HuH-7 (cell line): Measurements from ENCODE around the gene UGT2B7.
"Not testable (repeated sequence)": the region's sequence is repeated elsewhere in the genome, so short reads cannot be mapped to it uniquely, and the experiment has no call there.

Experiments used
- DNase-seq: peaks from one replicate; pipeline ENCODE4 v3.0.0; 2011; ENCODE audit warnings: low spot score

Gene UGT2B7

DNA sequence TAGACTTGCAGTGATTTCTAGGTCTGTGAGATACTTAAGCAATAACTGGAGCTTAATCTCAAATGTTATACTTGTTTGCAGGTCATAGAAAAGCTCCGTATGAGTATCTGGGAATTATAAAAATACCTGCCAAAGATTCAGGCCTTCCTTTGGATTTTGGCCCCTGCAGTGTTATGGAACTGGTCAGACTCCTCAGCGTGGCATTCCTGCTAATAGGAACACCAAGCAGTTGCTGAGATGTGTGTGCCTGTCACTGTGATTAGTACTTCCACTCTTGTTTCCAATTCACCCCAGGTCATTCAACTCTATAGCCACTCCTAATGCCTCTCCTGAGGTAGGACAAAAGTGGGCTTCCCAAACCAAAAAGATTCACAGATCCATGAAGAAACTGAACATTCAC, 7.8 kb upstream of the UGT2B7 start:
- DNase-seq, result no peak

DNA sequence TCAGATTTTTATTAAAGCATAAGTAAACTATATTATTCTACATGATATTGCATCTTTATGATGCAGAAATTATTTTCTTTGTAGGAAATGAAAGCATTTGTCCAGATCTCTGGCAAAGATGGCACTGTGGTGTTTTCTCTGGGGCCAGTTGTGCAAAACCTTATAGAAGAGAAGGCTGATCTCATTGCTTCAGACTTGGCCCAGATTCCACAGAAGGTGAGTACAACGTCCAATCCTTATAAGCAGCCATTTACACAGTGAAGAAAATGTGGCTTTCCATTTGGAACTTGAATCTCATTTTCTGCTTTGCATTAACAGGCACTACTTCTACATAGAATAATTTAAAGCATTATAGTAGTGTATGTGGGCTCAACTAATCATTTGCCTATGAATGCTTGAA, 6.9 kb upstream of the UGT2B7 start:
- DNase-seq, result no peak

DNA sequence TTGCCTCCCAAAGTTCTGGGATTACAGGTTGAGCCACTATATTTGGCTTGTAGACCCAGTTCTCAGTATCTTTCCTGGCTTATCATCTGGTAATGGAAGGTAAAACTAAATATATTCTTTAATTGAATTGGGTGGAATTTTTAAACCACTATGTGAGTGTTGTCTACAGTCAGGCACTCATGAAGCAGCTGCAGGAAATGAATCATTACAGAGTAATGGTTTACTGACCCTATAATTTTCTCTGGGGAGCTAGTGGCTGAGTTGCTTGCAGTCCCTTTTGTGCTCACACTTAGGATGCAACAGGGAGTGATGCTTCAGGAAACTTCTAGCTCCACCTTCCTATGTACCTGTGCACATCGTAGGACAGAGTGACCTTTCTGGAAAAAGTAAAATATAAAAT, 4.1 kb upstream of the UGT2B7 start:
- DNase-seq, result no peak

DNA sequence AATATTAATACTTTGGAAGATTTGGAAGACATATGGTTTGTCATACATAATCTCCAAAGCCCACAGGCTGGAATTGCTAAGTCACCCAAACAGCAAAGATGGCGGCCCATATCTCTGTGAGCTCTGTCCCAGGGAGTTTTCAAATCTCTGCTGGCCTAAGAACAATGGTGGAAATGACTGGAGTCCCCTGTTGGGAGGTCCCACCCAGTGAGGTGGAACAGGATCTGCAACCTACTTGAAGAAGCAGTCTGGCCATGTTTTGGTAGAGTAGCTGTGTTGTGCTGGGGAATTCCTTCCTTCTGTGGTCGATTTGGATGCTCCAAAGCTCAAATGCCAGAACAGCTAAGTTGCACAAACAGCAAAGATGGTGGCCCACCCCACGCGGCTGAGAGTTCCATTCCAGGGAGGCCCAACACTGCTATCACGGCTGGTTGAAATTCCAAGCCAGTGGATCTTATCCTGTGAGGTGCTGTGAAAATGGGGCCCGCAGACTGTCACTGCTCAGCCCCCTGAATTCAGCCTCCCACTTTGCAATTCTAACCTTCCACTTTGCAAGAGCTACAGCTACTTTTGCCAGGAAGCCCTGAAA, 3.2 kb upstream of the UGT2B7 start:
- no peak for DNase-seq

DNA sequence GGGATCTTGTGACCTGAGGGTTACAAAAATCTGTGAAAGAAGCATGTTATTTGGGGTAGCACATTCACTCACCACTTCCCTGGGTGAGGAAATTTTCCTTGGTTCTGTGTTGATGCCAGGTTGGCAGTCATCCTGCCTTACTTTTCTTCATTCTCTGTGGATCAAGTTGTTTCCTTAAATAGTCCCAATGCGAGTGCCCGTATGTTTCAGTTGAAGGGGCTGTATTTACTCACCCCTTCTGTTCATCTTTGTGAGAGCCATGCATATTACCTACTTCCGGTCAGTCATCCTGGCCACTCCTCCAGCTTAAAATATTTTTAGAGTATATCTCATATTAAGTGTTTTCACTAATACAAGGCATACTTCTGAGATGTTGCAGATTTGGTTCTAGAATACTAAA, 2.6 kb upstream of the UGT2B7 start:
- no peak for DNase-seq

DNA sequence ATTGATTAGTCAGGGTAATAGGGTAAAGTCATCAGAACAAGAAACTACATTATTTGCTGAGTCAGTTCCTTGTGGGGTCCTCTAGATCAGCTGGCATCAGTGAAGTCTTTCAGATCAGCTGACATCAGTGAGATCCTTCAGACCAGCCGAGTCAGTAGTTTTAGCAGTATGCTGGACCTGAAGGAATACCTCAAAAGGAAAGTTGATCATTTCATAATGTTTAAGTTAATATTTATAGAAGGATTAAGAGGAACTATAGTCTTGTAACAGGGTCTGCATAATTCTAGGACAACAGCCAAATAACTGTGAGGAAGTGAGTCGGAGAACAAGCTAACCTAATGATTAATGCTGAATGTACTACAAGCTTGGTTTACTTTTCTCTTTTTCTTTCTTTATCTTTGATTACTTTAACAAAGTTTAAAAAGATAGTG, 958 bp upstream of the UGT2B7 start:
- DNase-seq, result no peak

DNA sequence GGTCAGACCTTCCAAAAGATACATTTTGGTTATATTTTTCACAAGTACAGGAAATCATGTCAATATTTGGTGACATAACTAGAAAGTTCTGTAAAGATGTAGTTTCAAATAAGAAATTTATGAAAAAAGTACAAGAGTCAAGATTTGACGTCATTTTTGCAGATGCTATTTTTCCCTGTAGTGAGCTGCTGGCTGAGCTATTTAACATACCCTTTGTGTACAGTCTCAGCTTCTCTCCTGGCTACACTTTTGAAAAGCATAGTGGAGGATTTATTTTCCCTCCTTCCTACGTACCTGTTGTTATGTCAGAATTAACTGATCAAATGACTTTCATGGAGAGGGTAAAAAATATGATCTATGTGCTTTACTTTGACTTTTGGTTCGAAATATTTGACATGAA, 536 bp downstream of the UGT2B7 start:
- DNase-seq, result no peak

DNA sequence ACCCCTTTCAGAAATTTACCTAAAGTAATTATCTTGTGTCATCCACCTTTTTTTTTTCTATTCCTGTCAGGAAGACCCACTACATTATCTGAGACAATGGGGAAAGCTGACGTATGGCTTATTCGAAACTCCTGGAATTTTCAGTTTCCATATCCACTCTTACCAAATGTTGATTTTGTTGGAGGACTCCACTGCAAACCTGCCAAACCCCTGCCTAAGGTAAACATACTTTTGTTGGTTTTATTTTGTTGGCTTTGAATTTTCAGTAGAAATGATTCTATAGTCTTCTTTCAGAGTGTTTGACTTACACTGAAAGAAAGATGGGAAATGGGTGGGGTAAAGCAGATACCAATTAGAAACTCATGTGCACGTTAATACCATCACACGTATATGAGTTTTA, 2.2 kb downstream of the UGT2B7 start:
- no peak for DNase-seq

DNA sequence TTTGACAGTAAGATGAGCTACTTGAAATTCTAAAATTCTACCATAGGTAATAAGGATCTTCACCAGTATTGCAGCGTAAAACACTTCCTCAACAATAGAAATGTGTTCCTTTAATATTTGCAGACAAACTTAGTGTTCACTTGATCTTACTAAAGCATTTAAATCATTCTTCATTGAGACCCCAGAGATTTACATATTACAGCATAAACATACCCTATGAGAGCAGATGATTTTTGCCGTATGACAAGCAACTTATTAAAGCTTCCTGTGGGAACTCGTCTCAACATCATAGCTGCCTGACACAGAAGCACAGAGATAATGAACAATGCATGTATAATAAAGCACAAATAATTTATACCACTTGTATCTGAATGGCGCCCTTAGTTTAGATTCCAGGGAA, 3.6 kb downstream of the UGT2B7 start:
- DNase-seq, result no peak

DNA sequence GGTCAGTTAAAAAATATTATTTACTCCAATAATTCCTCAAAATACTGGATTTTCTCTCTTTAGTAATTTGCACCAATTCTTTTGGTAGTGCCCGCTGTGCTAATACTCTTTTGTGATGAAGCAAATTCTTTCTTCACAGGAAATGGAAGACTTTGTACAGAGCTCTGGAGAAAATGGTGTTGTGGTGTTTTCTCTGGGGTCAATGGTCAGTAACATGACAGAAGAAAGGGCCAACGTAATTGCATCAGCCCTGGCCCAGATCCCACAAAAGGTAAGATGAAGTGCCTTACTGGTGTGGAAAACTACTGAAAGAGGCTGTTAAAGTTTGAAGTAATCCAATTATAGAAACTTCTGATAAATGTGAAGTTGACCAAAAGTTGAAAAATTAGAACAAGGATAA, 6.4 kb downstream of the UGT2B7 start:
- DNase-seq, result not testable (repeated sequence)

DNA sequence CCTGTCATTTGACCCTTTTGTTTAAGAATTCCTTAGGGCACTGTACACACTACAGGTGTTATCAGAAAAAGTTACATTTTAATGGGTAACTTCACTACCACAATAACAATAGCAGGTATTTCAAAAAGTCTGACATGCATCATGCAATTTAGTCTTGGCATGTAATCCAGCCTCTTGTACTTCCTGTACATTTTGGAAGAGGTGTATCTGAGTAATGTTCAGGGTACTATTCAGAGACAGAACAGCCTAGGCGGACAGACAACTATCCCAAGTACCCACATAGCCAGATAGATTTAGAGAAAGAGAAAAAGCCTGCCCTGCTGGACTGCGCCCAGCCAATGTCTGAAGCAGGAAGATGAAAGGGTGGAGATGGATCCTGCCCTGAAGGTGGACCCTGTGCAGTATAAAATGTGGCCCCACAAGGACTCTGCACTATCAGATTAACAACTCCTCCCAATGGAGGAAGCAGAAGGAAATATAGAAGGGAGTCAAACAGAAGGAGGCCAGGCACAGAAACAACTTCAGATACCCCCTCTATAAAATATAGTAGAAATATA, 8.5 kb downstream of the UGT2B7 start:
- DNase-seq, result no peak

DNA sequence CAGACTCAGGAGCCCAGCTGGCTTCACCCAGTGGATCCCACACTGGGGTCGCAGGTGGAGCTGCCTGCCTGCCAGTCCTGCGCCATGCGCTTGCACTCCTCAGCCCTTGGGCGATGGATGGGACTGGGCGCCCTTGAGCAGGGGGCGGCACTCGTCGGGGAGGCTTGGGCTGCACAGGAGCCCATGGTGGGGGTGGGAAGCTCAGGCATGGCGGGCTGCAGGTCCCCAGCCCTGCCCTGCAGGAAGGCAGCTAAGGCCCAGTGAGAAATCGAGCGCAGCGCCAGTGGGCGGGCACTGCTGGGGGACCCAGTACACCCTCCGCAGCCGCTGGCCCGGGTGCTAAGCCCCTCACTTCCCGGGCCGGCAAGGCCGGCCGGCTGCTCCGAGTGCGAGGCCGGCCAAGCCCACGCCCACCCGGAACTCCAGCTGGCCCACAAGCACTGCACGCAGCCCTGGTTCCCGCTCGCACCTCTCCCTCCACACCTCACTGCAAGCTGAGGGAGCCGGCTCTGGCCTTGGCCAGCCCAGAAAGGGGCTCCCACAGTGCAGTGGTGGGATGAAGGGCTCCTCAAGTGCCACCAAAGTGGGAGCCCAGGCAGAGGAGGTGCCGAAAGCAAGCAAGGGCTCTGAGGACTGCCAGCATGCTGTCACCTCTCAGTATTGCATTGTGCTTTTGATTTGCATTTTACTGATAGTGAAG, 19.0 kb downstream of the UGT2B7 start:
- not testable (repeated sequence) for DNase-seq

DNA sequence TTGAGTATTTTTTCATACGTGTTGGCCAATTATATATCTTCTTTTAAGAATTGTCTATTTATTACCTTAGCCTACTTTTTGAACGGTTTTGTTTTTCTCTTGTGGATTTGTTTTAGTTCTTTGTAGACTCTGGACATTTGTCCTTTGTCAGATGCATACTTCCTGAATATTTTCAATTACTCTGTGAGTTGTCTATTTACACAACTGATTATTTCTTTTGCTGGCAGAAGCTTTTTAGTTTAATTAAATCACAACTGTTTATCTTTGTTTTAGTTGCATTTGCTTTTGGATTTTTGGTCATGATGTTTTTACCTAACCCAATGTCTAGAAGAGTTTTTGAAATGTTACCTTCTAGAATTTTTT, 19.6 kb downstream of the UGT2B7 start:
- DNase-seq, result no peak

DNA sequence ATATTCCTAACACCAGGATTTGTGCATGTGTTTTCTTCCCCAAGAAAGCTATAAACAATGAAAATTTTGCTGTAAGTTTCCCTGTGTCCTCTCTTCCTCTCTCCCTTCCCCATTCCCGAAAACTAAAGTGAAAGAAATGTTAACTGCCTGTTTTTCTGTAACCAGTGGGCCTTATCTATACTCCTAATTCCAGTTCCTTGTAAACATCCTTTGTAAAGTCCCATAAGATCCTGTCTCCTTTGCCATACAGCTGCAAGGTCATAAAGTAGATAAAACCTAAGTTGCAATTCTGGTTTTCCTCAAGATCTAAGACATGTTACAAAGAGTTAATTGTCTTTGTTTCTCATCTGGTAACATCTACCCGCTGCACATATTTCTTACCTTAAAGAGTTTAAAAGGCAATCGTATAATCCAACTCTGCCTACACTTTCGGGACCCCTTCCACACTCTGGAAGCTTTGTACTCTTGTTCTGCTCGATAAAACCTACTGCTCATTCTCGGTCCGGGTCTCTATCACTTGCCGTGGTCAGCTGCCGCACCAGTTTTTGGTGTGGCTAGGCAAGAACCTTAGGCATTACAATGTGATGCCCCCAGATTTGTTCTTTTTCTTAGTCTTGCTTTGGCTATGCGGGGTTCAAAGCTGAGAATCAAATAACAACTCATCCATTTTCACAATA, 20.5 kb downstream of the UGT2B7 start:
- DNase-seq, result no peak

DNA sequence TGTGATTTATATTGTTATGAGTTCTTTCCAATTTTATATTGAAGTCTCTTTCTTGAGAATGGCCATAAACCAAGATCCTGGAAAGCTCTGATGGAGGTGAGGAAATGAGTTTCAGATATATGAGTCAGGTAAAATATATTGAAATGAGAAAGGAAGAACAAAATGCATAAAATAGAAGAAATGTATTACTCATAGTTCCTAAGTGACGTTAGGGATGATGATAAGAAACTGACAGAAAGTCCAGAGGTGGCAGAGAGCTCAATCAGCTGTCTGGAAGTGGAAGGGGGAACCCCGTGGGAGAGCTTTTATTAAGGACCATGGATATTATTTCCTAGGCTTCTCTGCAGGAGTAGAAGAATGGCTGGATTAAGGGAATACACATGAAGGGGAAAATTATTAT, 24.6 kb downstream of the UGT2B7 start:
- no peak for DNase-seq

DNA sequence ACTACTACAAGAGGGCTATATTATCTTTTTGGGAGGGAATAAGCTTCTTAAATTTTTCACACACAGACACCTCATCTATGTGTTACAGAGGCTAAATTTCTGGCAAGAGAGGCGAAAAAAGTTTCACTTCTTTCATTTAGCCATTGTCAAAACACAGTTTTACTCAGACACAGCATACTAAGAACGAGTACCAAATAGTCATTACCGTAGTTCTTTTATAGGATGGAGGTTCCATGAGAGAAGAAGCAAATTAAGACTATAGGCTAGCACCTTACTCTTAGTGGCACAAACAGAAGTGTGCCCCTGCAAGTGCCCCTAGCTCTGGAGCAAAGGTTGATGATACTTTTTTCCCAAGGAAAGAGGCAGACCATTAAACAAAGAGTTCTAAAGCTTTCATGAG, 26.2 kb downstream of the UGT2B7 start:
- DNase-seq, result no peak

DNA sequence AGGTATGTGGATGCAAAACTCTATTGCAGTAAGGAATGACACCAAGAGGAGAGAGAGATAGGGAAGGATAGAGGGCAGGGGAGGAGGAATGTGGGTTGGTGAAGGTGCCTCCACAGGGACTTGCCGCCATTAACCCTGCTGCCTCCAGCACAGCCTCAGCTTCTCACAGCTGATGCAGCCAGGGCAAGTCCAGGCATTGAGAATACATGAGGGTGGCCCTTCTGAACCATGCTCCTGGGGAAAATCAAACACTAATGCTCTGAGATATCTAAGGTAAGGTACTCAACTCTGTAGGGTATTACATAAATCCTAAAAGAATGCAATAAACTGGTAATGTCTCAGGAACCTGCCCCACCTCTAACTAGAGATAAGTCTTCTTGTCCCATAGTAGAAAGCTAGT, 28.7 kb downstream of the UGT2B7 start:
- DNase-seq, result no peak

DNA sequence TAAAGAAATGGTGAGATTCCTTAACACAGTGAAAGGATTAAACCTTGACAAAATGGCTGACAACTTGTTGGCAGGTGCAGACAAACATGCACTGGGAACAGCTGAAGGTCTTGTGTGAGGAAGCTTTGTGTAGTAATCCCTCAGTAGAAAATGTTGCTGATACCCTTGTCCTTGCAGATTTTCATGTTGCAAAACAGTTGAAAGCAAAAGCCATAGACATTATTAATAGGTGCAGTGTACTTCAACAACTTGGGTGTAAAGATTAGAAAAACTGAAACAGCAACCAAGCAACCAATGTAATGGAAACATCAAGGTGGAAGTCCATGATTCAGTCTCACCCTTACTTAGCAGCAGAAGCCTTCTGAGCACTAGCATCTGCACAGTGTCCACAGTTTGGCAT, 29.8 kb downstream of the UGT2B7 start:
- DNase-seq, result no peak

DNA sequence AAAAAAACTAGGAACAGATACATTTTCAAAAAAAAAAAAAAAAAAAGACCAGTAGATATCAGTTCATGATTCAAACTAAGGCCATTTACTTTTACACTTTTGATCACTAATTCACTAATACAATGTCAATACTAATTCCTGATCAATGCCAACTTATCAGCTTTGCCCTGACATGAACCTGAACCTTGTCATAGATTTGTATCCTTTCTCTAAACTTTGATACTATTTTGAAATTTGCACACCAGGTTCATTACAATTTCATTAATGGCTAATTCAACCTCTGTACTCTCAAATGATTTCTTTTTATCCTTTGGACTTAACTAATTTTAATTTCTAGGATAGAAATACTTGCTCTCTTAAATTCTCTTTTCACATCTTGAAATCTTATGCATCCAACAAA, 37.7 kb downstream of the UGT2B7 start:
- DNase-seq, result no peak

DNA sequence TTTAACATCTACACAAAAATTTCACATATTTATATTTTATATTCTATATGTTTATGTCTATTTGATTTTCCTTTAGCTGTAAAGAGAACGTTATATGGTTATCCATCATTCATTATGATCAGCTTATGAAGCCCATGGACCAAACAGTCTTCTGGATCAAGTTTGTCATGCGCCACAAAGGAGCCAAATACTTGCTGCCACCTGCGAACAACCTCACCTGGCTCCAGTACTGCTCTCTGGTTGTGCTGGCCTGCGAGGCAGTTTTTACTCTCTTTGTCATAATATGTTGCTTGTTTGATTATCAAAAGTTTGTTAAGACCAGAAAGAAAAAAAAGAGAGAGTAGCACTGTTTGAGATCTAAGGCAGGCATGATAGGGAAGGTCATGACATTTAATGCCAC, 38.2 kb downstream of the UGT2B7 start:
- no peak for DNase-seq

DNA sequence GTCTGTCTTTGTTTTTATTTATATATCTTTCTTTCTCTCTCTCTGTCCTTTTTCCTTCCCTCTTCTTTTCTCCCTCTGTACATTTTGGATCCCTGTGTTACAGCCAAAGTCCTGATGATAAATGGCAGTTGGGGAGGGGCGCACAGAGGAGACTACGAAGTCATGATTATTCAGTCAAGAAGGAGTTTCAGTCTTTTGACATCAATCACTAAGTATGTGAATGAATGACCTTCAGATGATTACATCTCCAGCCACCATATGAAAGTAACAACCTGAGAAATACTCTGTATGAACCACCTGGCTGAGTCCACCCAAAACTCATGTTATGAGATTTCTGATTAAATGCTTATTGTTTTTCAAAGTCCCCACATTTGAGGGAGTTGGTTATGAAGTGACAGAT, 45.0 kb downstream of the UGT2B7 start:
- no peak for DNase-seq

DNA sequence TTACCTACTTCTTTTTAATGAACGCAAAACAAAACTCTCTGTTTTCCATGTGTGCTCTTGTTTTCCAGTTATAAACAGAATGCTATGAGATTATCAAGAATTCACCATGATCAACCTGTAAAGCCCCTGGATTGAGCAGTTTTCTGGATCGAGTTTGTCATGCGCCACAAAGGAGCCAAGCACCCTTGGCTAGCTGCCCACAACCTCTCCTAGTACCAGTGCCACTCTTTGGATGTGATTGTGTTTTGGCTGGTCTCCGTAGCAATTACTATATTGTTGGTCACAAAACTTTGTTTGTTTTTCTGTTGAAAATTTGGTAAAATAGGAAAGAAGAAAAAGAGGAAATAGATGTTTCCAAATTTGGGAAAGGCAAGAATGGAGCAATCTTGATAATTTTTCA, 51.1 kb downstream of the UGT2B7 start:
- DNase-seq, result no peak

DNA sequence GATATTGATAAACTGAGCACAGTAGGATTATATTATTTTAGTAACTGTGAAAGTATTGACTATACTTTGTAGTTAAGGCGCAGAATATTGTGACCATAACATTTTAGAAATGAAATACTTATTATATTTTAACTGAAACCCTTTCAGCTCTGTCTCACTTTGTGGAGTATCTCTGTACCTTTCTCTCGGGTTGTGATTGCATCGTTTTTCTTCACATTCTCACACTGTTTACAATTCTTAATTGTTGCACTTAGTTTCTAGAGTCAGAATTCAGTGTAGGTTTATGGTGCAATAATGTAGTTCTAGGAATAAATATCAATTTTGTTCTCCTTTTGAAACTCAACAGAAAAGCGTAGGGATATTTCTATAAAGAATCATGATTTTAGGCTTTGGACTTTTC, 57.7 kb downstream of the UGT2B7 start:
- no peak for DNase-seq

DNA sequence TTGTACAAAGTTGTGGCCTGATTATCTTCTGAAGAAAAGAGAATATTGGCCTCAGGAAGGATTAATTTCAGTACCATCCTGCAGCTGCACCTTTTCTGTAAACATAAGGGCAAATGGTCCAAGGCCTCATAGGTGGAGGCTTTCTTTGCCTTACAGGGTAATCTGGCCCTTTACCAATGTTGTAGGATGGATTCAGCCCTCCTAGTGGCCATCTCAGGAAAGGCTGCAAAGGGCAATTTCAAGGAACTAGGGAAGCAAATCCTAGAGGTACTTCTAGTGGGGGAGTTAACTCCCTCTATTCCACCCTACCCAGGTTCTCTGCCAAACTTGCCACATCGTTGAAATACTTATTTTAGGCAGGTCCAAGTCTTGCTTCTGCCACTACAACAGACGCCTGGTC, 60.6 kb downstream of the UGT2B7 start:
- DNase-seq, result no peak
